ENCODE measurements around the gene LSM14A.
"Not testable (repeated sequence)": the region's sequence is repeated elsewhere in the genome, so short reads cannot be mapped to it uniquely, and the experiment has no call there.

Gene LSM14A

GRCh38 chr19:34232566-34233481, 60.5 kb downstream of the LSM14A start:
- DNase-seq, result no peak

GRCh38 chr19:34235425-34235940, 63.2 kb downstream of the LSM14A start:
- no peak for DNase-seq

- DNase-seq, result no peak
Measured at GRCh38 chr19:34236035-34236987, 64.0 kb downstream of the LSM14A start.

- DNase-seq, result no peak
Measured at GRCh38 chr19:34237283-34237682, 65.0 kb downstream of the LSM14A start.

- DNase-seq, result no peak
Measured at GRCh38 chr19:34237939-34238338, 65.6 kb downstream of the LSM14A start.

- no peak for DNase-seq
Measured at GRCh38 chr19:34241513-34242337, 69.4 kb downstream of the LSM14A start.

GRCh38 chr19:34243138-34243875, 71.0 kb downstream of the LSM14A start:
- DNase-seq, result not testable (repeated sequence)

- no peak for DNase-seq
Measured at GRCh38 chr19:34243876-34244578, 71.7 kb downstream of the LSM14A start.

GRCh38 chr19:34244611-34245299, 72.5 kb downstream of the LSM14A start:
- DNase-seq, result no peak

GRCh38 chr19:34246340-34246739, 74.0 kb downstream of the LSM14A start:
- DNase-seq, result no peak

GRCh38 chr19:34248941-34249340, 76.6 kb downstream of the LSM14A start:
- no peak for DNase-seq

- DNase-seq, result not testable (repeated sequence)
Measured at GRCh38 chr19:34253167-34253566, 80.9 kb downstream of the LSM14A start.

GRCh38 chr19:34253681-34254045, 81.4 kb downstream of the LSM14A start:
- DNase-seq, result not testable (repeated sequence)

- DNase-seq, result no peak
Measured at GRCh38 chr19:34254046-34254697, 81.9 kb downstream of the LSM14A start, which contains the start of gene GARRE1. Gene GARRE1, plus strand, starts transcription at chr19:34254554. Its CDS starts 45,920 bp downstream, at chr19:34300474.

GRCh38 chr19:34254698-34255432, 82.6 kb downstream of the LSM14A start:
- no peak for DNase-seq

- no peak for DNase-seq
Measured at GRCh38 chr19:34255546-34255945, 83.2 kb downstream of the LSM14A start.

- no peak for DNase-seq
Measured at GRCh38 chr19:34256835-34257558, 84.7 kb downstream of the LSM14A start.

- no peak for DNase-seq
Measured at GRCh38 chr19:34257559-34257924, 85.2 kb downstream of the LSM14A start.

All from GOT3 (cell line).